Measurements from ENCODE around the gene ADARB2.

ADARB2 gene

GRCh38 chr10:1199897-1200721 lies 537.2 kb downstream of the ADARB2 start:
- FAIRE-seq, result no peak
- no peak for DNase-seq (ENCODE audit: insufficient read length, low spot score)
- no peak for TF ChIP-seq POLR2A (IDR thresholded peaks at IDR 0.05; ENCODE audit: low read depth, low read length)

- DNase-seq (ENCODE audit: insufficient read length, low spot score) (no peak), FAIRE-seq (no peak)
- no peak for TF ChIP-seq POLR2A (IDR thresholded peaks at IDR 0.05; ENCODE audit: low read depth, low read length)
Measured at GRCh38 chr10:1199345-1199673, 538.0 kb downstream of the ADARB2 start.

- FAIRE-seq (no peak), DNase-seq (ENCODE audit: insufficient read length, low spot score) (no peak)
Measured at GRCh38 chr10:1198453-1199344, 538.6 kb downstream of the ADARB2 start.

GRCh38 chr10:1197384-1197783 lies 539.9 kb downstream of the ADARB2 start:
- FAIRE-seq (no peak), DNase-seq (ENCODE audit: insufficient read length, low spot score) (no peak)
- TF ChIP-seq POLR2A (IDR thresholded peaks at IDR 0.05; ENCODE audit: low read depth, low read length), result no peak

More at GRCh38 chr10:1198453-1199344, 538.6 kb downstream of the ADARB2 start:
- TF ChIP-seq POLR2A (IDR thresholded peaks at IDR 0.05; ENCODE audit: low read depth, low read length), result no peak

GRCh38 chr10:1196656-1197055 lies 540.7 kb downstream of the ADARB2 start:
- DNase-seq (ENCODE audit: insufficient read length, low spot score), result no peak
- FAIRE-seq, result no peak

GRCh38 chr10:1195828-1196227 lies 541.5 kb downstream of the ADARB2 start:
- FAIRE-seq (no peak), DNase-seq (ENCODE audit: insufficient read length, low spot score) (no peak)
- TF ChIP-seq POLR2A (IDR thresholded peaks at IDR 0.05; ENCODE audit: low read depth, low read length), result no peak

More at GRCh38 chr10:1196656-1197055, 540.7 kb downstream of the ADARB2 start:
- TF ChIP-seq POLR2A (IDR thresholded peaks at IDR 0.05; ENCODE audit: low read depth, low read length), result no peak

GRCh38 chr10:1194161-1194560 lies 543.2 kb downstream of the ADARB2 start:
- TF ChIP-seq POLR2A (IDR thresholded peaks at IDR 0.05; ENCODE audit: low read depth, low read length), result no peak
- FAIRE-seq (no peak), DNase-seq (ENCODE audit: insufficient read length, low spot score) (no peak)

- no peak for TF ChIP-seq POLR2A (IDR thresholded peaks at IDR 0.05; ENCODE audit: low read depth, low read length)
- DNase-seq (ENCODE audit: insufficient read length, low spot score) (no peak), FAIRE-seq (no peak)
Measured at GRCh38 chr10:1193561-1193960, 543.8 kb downstream of the ADARB2 start.

- FAIRE-seq (no peak), DNase-seq (ENCODE audit: insufficient read length, low spot score) (no peak)
- no peak for TF ChIP-seq POLR2A (IDR thresholded peaks at IDR 0.05; ENCODE audit: low read depth, low read length)
Measured at GRCh38 chr10:1191752-1192151, 545.6 kb downstream of the ADARB2 start.

- no peak for TF ChIP-seq POLR2A (IDR thresholded peaks at IDR 0.05; ENCODE audit: low read depth, low read length)
- FAIRE-seq (no peak), DNase-seq (ENCODE audit: insufficient read length, low spot score) (no peak)
Measured at GRCh38 chr10:1190791-1191490, 546.4 kb downstream of the ADARB2 start.

GRCh38 chr10:1190052-1190395 lies 547.3 kb downstream of the ADARB2 start:
- TF ChIP-seq POLR2A (IDR thresholded peaks at IDR 0.05; ENCODE audit: low read depth, low read length), result no peak
- DNase-seq (ENCODE audit: insufficient read length, low spot score) (no peak), FAIRE-seq (no peak)

- DNase-seq (ENCODE audit: insufficient read length, low spot score) (no peak), FAIRE-seq (no peak)
- no peak for TF ChIP-seq POLR2A (IDR thresholded peaks at IDR 0.05; ENCODE audit: low read depth, low read length)
Measured at GRCh38 chr10:1189166-1190051, 547.9 kb downstream of the ADARB2 start.

- DNase-seq (ENCODE audit: insufficient read length, low spot score) (no peak), FAIRE-seq (no peak)
- TF ChIP-seq POLR2A (IDR thresholded peaks at IDR 0.05; ENCODE audit: low read depth, low read length), result no peak
Measured at GRCh38 chr10:1188558-1189135, 548.7 kb downstream of the ADARB2 start.
